Neuronal stem cell (in vitro differentiated cells): ENCODE results near the gene SUSD2.

Source experiments
- DNase-seq: peaks from one replicate; pipeline ENCODE4 v3.0.0-alpha.2; 2013; ENCODE audit warnings: low spot score
- H2AFZ ChIP-seq: one replicate; pipeline ENCODE4 v1.6.1; 2013; ENCODE audit warnings: mild to moderate bottlenecking, low read length, inconsistent platforms
- H2AK5ac ChIP-seq: 2 replicates; pipeline ENCODE4 v1.6.1; 2013; ENCODE audit warnings: low read depth, mild to moderate bottlenecking, inconsistent platforms, low read length, moderate library complexity, mixed read lengths
- H2BK120ac ChIP-seq: 2 replicates; pipeline ENCODE4 v1.6.1; 2013; ENCODE audit warnings: low read depth, mild to moderate bottlenecking, inconsistent platforms, low read length, moderate library complexity, mixed read lengths
- H2BK12ac ChIP-seq: one replicate; pipeline ENCODE4 v1.6.1; 2013; ENCODE audit warnings: low read length, inconsistent platforms
- H2BK15ac ChIP-seq: 2 replicates; pipeline ENCODE4 v1.6.1; 2013; ENCODE audit warnings: mild to moderate bottlenecking, low read length, inconsistent platforms, mixed read lengths
- H2BK5ac ChIP-seq: one replicate; pipeline ENCODE4 v1.6.1; 2013; ENCODE audit warnings: inconsistent platforms, mild to moderate bottlenecking, low read length, moderate library complexity
- H3K14ac ChIP-seq: one replicate; pipeline ENCODE4 v1.6.1; 2013; ENCODE audit warnings: low read length, inconsistent platforms
- H3K18ac ChIP-seq: 2 replicates; pipeline ENCODE4 v1.6.1; 2013; ENCODE audit warnings: low read length, inconsistent platforms
- H3K23ac ChIP-seq: 2 replicates; pipeline ENCODE4 v1.6.1; 2013; ENCODE audit warnings: low read depth, mild to moderate bottlenecking, mixed read lengths, low read length, inconsistent platforms; ENCODE audit not compliant: poor library complexity
- H3K27ac ChIP-seq: replicated peaks from 3 replicates; pipeline ENCODE4 v1.5.1; 2013; ENCODE audit warnings: low read length, inconsistent platforms
- H3K27me3 ChIP-seq, 3 experiments: 2 replicates each; pipeline ENCODE4 v1.6.1; 2013; ENCODE audit warnings: low read length in 3 of 3, mild to moderate bottlenecking in 2 of 3, inconsistent platforms in 1 of 3, low read depth in 1 of 3, mixed read lengths in 1 of 3, moderate library complexity in 1 of 3; ENCODE audit not compliant: control insufficient read depth in 3 of 3, insufficient read depth in 3 of 3
- H3K36me3 ChIP-seq, 2 donors: replicated peaks in 1 of 2; 2 replicates each; pipeline ENCODE4 v1.6.1; 2013; ENCODE audit warnings: low read length in 2 of 2; ENCODE audit not compliant: control insufficient read depth in 2 of 2, insufficient read depth in 2 of 2
- H3K4ac ChIP-seq: 2 replicates; pipeline ENCODE4 v1.6.1; 2013; ENCODE audit warnings: inconsistent platforms, mild to moderate bottlenecking, low read length, moderate library complexity
- H3K4me1 ChIP-seq, 2 donors: 1 replicate in 1 of 2; 2 replicates in 1 of 2; pipeline ENCODE4 v1.6.1; 2013; ENCODE audit warnings: low read length in 2 of 2, low read depth in 1 of 2; ENCODE audit not compliant: control insufficient read depth in 2 of 2, insufficient read depth in 1 of 2
- H3K4me2 ChIP-seq: one replicate; pipeline ENCODE4 v1.6.1; 2013; ENCODE audit warnings: mild to moderate bottlenecking, low read length, inconsistent platforms; ENCODE audit not compliant: insufficient read depth, poor library complexity, severe bottlenecking
- H3K4me3 ChIP-seq, 2 donors: 2 replicates each; pipeline ENCODE4 v1.5.1; 2013; ENCODE audit warnings: low read length in 2 of 2, mild to moderate bottlenecking in 2 of 2, inconsistent platforms in 1 of 2, moderate library complexity in 1 of 2
- H3K79me1 ChIP-seq: one replicate; pipeline ENCODE4 v1.6.1; 2013; ENCODE audit warnings: low read depth, mild to moderate bottlenecking, inconsistent platforms, low read length, moderate library complexity
- H3K9ac ChIP-seq: one replicate; pipeline ENCODE4 v1.6.1; 2013; ENCODE audit warnings: mild to moderate bottlenecking, low read depth, low read length, inconsistent platforms; ENCODE audit not compliant: poor library complexity
- H3K9me3 ChIP-seq, 2 donors: replicated peaks in 1 of 2; 2 replicates each; pipeline versions ENCODE3 to v1.6.1; 2013; ENCODE audit warnings: low read length in 2 of 2, mild to moderate bottlenecking in 2 of 2, inconsistent platforms in 1 of 2, low read depth in 1 of 2, mixed read lengths in 1 of 2, moderate library complexity in 1 of 2; ENCODE audit not compliant: control insufficient read depth in 2 of 2, insufficient read depth in 1 of 2
- H4K8ac ChIP-seq: one replicate; pipeline ENCODE4 v1.6.1; 2013; ENCODE audit warnings: low read depth, mild to moderate bottlenecking, inconsistent platforms, low read length, moderate library complexity
- H4K91ac ChIP-seq: one replicate; pipeline ENCODE4 v1.6.1; 2013; ENCODE audit warnings: low read length, low read depth, mild to moderate bottlenecking, inconsistent platforms; ENCODE audit not compliant: poor library complexity
- WGBS, 2 donors: extraction: QIAGEN DNeasy Blood & Tissue Kit; methylation state at CpG; one replicate each; pipeline ENCODE4 v1.1.7; 2013; ENCODE audit warnings: missing lambda C conversion rate in 2 of 2, mixed read lengths in 1 of 2; ENCODE audit not compliant: insufficient read length in 2 of 2, insufficient replicate concordance in 1 of 2; ENCODE audit errors: extremely low coverage in 2 of 2; 5-methylcytosine and 5-hydroxymethylcytosine counted together

The SUSD2 gene

GRCh38 chr22:24187731-24188644 is 6.7 kb downstream of the SUSD2 start:
- Histone ChIP-seq H3K27me3 (no peaks in the 10 kb centered on the region), H4K8ac (no peak overlapping the region), H3K9ac (no peak overlapping the region), H3K4me1 (no peaks in the 10 kb centered on the region), H2BK12ac (no peak overlapping the region), H3K23ac (no peak overlapping the region), H3K18ac (no peak overlapping the region), H3K36me3 (no peaks in the 10 kb centered on the region), H2BK5ac (no peak overlapping the region), H3K4ac (no peak overlapping the region), H4K91ac (no peak overlapping the region), H3K79me1 (peaks cover 2% of the 10 kb centered on the region), H2BK120ac (no peak overlapping the region), H2AK5ac (peak overlapping the region; percentile 28), H3K14ac (no peak overlapping the region), H3K4me3 (no peak overlapping the region), H2AFZ (no peak overlapping the region), H3K27ac (no peak overlapping the region), H3K9me3 (peaks cover 0 to 2% of the 10 kb centered on the region in 2 donors), H2BK15ac (no peak overlapping the region), H3K4me2 (no peak overlapping the region)
- no peak for DNase-seq
- WGBS, 2 donors, result no CpG with 5 or more reads among the region's 37 CpGs

- no peak overlapping the region for H3K4me2 ChIP-seq
- no peak overlapping the region for H2BK120ac ChIP-seq
- no peak overlapping the region for H3K23ac ChIP-seq
- no peak overlapping the region for H3K14ac ChIP-seq
- no peaks in the 10 kb centered on the region for H3K27me3 ChIP-seq
- no peak overlapping the region for H4K8ac ChIP-seq
- H2BK15ac ChIP-seq, result peak overlapping the region; percentile 83
- H3K9me3 ChIP-seq, result peaks cover 0 to 2% of the 10 kb centered on the region in 2 donors
- peak overlapping the region; percentile 76 for H3K9ac ChIP-seq
- WGBS, 2 donors, result no CpG with 5 or more reads among the region's 17 CpGs
- no peaks in the 10 kb centered on the region for H3K36me3 ChIP-seq
- H3K79me1 ChIP-seq, result peaks cover 2% of the 10 kb centered on the region
- no peak overlapping the region for H3K4ac ChIP-seq
- H4K91ac ChIP-seq, result no peak overlapping the region
- no peak overlapping the region for H2BK12ac ChIP-seq
- no peak overlapping the region for H3K18ac ChIP-seq
- H3K4me1 ChIP-seq, result no peaks in the 10 kb centered on the region
- peak overlapping the region; percentile 71 for H2AFZ ChIP-seq
- DNase-seq, result no peak
- peak overlapping the region; percentile 92 for H2AK5ac ChIP-seq
- H2BK5ac ChIP-seq, result no peak overlapping the region
- no peak overlapping the region for H3K4me3 ChIP-seq
- no peak overlapping the region for H3K27ac ChIP-seq
Measured at GRCh38 chr22:24188705-24189248, 7.5 kb downstream of the SUSD2 start.

- peak overlapping the region; percentile 71 for H3K14ac ChIP-seq
- no peak overlapping the region for H3K27ac ChIP-seq
- peak overlapping the region; percentile 3 for H3K23ac ChIP-seq
- H3K4ac ChIP-seq, result peak overlapping the region; percentile 23
- H4K91ac ChIP-seq, result no peak overlapping the region
- WGBS, 2 donors, result no CpG with 5 or more reads among the region's 23 CpGs
- H3K79me1 ChIP-seq, result peaks cover 2% of the 10 kb centered on the region
- H2AFZ ChIP-seq, result peak overlapping the region; percentile 71
- H2BK5ac ChIP-seq, result peak overlapping the region; percentile 84
- DNase-seq, result peak; percentile 44
- H3K4me2 ChIP-seq, result no peak overlapping the region
- H3K9me3 ChIP-seq, result peaks cover 0 to 2% of the 10 kb centered on the region in 2 donors
- H3K36me3 ChIP-seq, result no peaks in the 10 kb centered on the region
- peak overlapping the region; percentile 87 for H3K18ac ChIP-seq
- H2BK12ac ChIP-seq, result peak overlapping the region; percentile 60
- no peak overlapping the region for H3K4me3 ChIP-seq
- peak overlapping the region; percentile 65 for H4K8ac ChIP-seq
- H2AK5ac ChIP-seq, result peak overlapping the region; percentile 92
- H2BK15ac ChIP-seq, result peak overlapping the region; percentile 83
- H3K27me3 ChIP-seq, result no peaks in the 10 kb centered on the region
- no peaks in the 10 kb centered on the region for H3K4me1 ChIP-seq
- no peak overlapping the region for H2BK120ac ChIP-seq
- peak overlapping the region; percentile 76 for H3K9ac ChIP-seq
Measured at GRCh38 chr22:24189249-24190158, 8.2 kb downstream of the SUSD2 start.
